H1 (cell line): ENCODE data around the gene TDP2. TPM values are rescaled to one million over a fixed set of nuclear protein-coding genes. Genes with fewer than 3 reads are reported as not detected.

Experiments used
- CTCF ChIA-PET: fragments of 300-600 bp; sonication (Branson Sonifier 250); formaldehyde crosslinking; loops from one replicate; lab custom pipeline; 2021; ENCODE audit not compliant: partially characterized antibody; lab: Charles Lee
- POLR2A ChIA-PET: fragments of 300-600 bp; sonication (Branson Sonifier 250); formaldehyde crosslinking; loops from one replicate; lab custom pipeline; 2021; ENCODE audit warnings: inconsistent platforms; ENCODE audit not compliant: partially characterized antibody; lab: Charles Lee
- DNase-seq, 2 experiments: peaks; one replicate each; pipeline versions ENCODE4 v3.0.0 to v3.0.0-alpha.2; 2010 to 2022; ENCODE audit warnings: low spot score in 2 of 2, low read depth in 1 of 2, mixed read lengths in 1 of 2
- FAIRE-seq: peaks from 2 replicates; lab custom pipeline; 2011; peaks lifted over from hg19 to GRCh38; lab: Jason Lieb, UNC
- H2AFZ ChIP-seq: 2 replicates; pipeline ENCODE4 v1.8.1; 2012; ENCODE audit warnings: low read length, inconsistent platforms
- H2AK5ac ChIP-seq: 2 replicates; pipeline ENCODE4 v1.6.1; 2013; ENCODE audit warnings: low read depth, low read length
- H2BK120ac ChIP-seq: replicated peaks from 2 replicates; pipeline ENCODE3; 2013; ENCODE audit warnings: low read depth, low read length, inconsistent platforms
- H2BK12ac ChIP-seq: 2 replicates; pipeline ENCODE4 v1.6.1; 2013; ENCODE audit warnings: low read depth, low read length
- H2BK15ac ChIP-seq: 2 replicates; pipeline ENCODE4 v1.6.1; 2013; ENCODE audit warnings: low read length
- H2BK20ac ChIP-seq: 2 replicates; pipeline ENCODE4 v1.6.1; 2013; ENCODE audit warnings: low read length
- H2BK5ac ChIP-seq: 2 replicates; pipeline ENCODE4 v1.6.1; 2013; ENCODE audit warnings: low read depth, low read length
- H3K14ac ChIP-seq: 2 replicates; pipeline ENCODE4 v1.6.1; 2013; ENCODE audit warnings: inconsistent platforms; ENCODE audit not compliant: insufficient read length
- H3K18ac ChIP-seq: 2 replicates; pipeline ENCODE4 v1.6.1; 2013; ENCODE audit warnings: low read length; ENCODE audit errors: extremely low read depth
- H3K23ac ChIP-seq: 2 replicates; pipeline ENCODE4 v1.6.1; 2013; ENCODE audit warnings: inconsistent platforms; ENCODE audit not compliant: insufficient read length
- H3K23me2 ChIP-seq: 2 replicates; pipeline ENCODE4 v1.6.1; 2013; ENCODE audit warnings: low read depth, low read length
- H3K27ac ChIP-seq: 2 replicates; pipeline ENCODE4 v1.6.1; 2011; ENCODE audit warnings: low read depth, low read length, inconsistent platforms
- H3K27me3 ChIP-seq, 4 experiments: replicated peaks in 1 of 4; 1 replicate in 1 of 4; 2 replicates in 3 of 4; pipeline versions ENCODE4 v1.6.1 to v1.8.1; 2011 to 2013; ENCODE audit warnings: low read length in 3 of 4, mild to moderate bottlenecking in 3 of 4, inconsistent platforms in 2 of 4, mixed read lengths in 2 of 4, moderate library complexity in 1 of 4; ENCODE audit not compliant: control insufficient read depth in 3 of 4, insufficient read depth in 3 of 4; ENCODE audit errors: extremely low read depth in 1 of 4
- H3K36me3 ChIP-seq, 4 experiments: 2 replicates each; pipeline versions ENCODE4 v1.6.1 to v1.8.1; 2011 to 2013; ENCODE audit warnings: mild to moderate bottlenecking in 4 of 4, low read length in 3 of 4, moderate library complexity in 2 of 4, control low read depth in 1 of 4, inconsistent platforms in 1 of 4; ENCODE audit not compliant: insufficient read depth in 4 of 4, control insufficient read depth in 2 of 4
- H3K4ac ChIP-seq: replicated peaks from 2 replicates; pipeline ENCODE3; 2013; ENCODE audit warnings: low read length, low read depth, mixed read lengths, inconsistent platforms; ENCODE audit not compliant: insufficient read length
- H3K4me1 ChIP-seq, 4 experiments: replicated peaks in 1 of 4; 1 replicate in 1 of 4; 2 replicates in 3 of 4; pipeline versions ENCODE4 v1.6.1 to v1.8.1; 2011 to 2013; ENCODE audit warnings: low read length in 3 of 4, inconsistent platforms in 2 of 4, mixed read lengths in 1 of 4; ENCODE audit not compliant: insufficient read depth in 4 of 4, control insufficient read depth in 3 of 4
- H3K4me2 ChIP-seq, 2 experiments: 2 replicates each; pipeline versions ENCODE4 v1.6.1 to v1.8.1; 2011 to 2013; ENCODE audit warnings: low read depth in 2 of 2, low read length in 2 of 2, control low read depth in 1 of 2, inconsistent platforms in 1 of 2, mild to moderate bottlenecking in 1 of 2; ENCODE audit not compliant: insufficient read depth in 1 of 2
- H3K4me3 ChIP-seq, 4 experiments: fragments of 200-600, 300-600 bp in 1 of 4; sonication (generic), shearing (Covaris generic), sonication (Bioruptor Twin) in 1 of 4; 2 replicates each; pipeline versions ENCODE4 v1.5.1 to v1.8.1; 2011 to 2016; ENCODE audit warnings: low read length in 4 of 4, low read depth in 3 of 4, control low read depth in 2 of 4, inconsistent platforms in 2 of 4, mild to moderate bottlenecking in 2 of 4, mixed read lengths in 1 of 4, moderate library complexity in 1 of 4; ENCODE audit not compliant: insufficient read depth in 2 of 4; ENCODE audit errors: extremely low read depth in 1 of 4
- H3K56ac ChIP-seq: replicated peaks from 2 replicates; pipeline ENCODE3; 2013; ENCODE audit warnings: low read depth, mild to moderate bottlenecking, mixed read lengths, low read length, inconsistent platforms; ENCODE audit not compliant: insufficient read length
- H3K79me1 ChIP-seq: 2 replicates; pipeline ENCODE4 v1.6.1; 2013; ENCODE audit warnings: low read depth, low read length, control low read depth
- H3K79me2 ChIP-seq, 2 experiments: 2 replicates each; pipeline versions ENCODE4 v1.6.1 to v1.8.1; 2012 to 2013; ENCODE audit warnings: low read length in 2 of 2, mild to moderate bottlenecking in 2 of 2, inconsistent platforms in 1 of 2; ENCODE audit not compliant: insufficient read depth in 2 of 2, control insufficient read depth in 1 of 2
- H3K9ac ChIP-seq, 4 experiments: replicated peaks in 1 of 4; 1 replicate in 1 of 4; 2 replicates in 3 of 4; pipeline versions ENCODE4 v1.6.1 to v1.8.1; 2011 to 2013; ENCODE audit warnings: low read depth in 3 of 4, low read length in 3 of 4, control low read depth in 2 of 4, mild to moderate bottlenecking in 2 of 4, moderate library complexity in 2 of 4, inconsistent platforms in 1 of 4; ENCODE audit errors: extremely low read depth in 1 of 4
- H3K9me3 ChIP-seq, 2 experiments: 2 replicates each; pipeline versions ENCODE4 v1.6.1 to v1.8.1; 2012 to 2013; ENCODE audit warnings: mild to moderate bottlenecking in 2 of 2, moderate library complexity in 2 of 2, control low read depth in 1 of 2, inconsistent platforms in 1 of 2, low read depth in 1 of 2, low read length in 1 of 2, mixed read lengths in 1 of 2; ENCODE audit not compliant: insufficient read depth in 2 of 2
- H4K20me1 ChIP-seq, 2 experiments: replicated peaks in 1 of 2; 2 replicates each; pipeline versions ENCODE3 to v1.8.1; 2011 to 2013; ENCODE audit warnings: inconsistent platforms in 2 of 2, low read length in 2 of 2, mild to moderate bottlenecking in 1 of 2; ENCODE audit not compliant: insufficient read depth in 2 of 2, control insufficient read depth in 1 of 2
- H4K5ac ChIP-seq: 2 replicates; pipeline ENCODE4 v1.6.1; 2013; ENCODE audit warnings: low read length, low read depth, mixed read lengths, inconsistent platforms; ENCODE audit not compliant: insufficient read length
- H4K8ac ChIP-seq: 2 replicates; pipeline ENCODE4 v1.8.0; 2013; ENCODE audit warnings: mild to moderate bottlenecking, moderate library complexity, low read length, inconsistent platforms; ENCODE audit not compliant: insufficient read depth; ENCODE audit errors: extremely low read depth
- H4K91ac ChIP-seq: replicated peaks from 2 replicates; pipeline ENCODE3; 2013; ENCODE audit warnings: low read length, mixed read lengths, inconsistent platforms; ENCODE audit not compliant: insufficient read length
- ASH2L ChIP-seq: fragments of 200-600, 300-600 bp; sonication (generic); IDR thresholded peaks from one replicate; pipeline ENCODE4 v1.7.1; 2017; ENCODE audit warnings: low read length
- BACH1 ChIP-seq: IDR thresholded peaks from 2 replicates; pipeline ENCODE4 v1.6.1; 2012; ENCODE audit warnings: low read length, improper control_type of control experiment
- CBX8 ChIP-seq: fragments of 300-800, 300-1000 bp; sonication (generic); IDR thresholded peaks from 2 replicates; pipeline ENCODE4 v1.7.1; 2016; ENCODE audit warnings: low read depth, low read length, borderline replicate concordance
- CTBP2 ChIP-seq: IDR thresholded peaks from 2 replicates; pipeline ENCODE4 v1.7.0; 2011; ENCODE audit warnings: borderline replicate concordance, mild to moderate bottlenecking, moderate library complexity, mixed read lengths, low read length; ENCODE audit not compliant: insufficient read depth, insufficient read length
- KDM5A ChIP-seq: fragments of 200-600 bp; IDR thresholded peaks from 2 replicates; pipeline ENCODE4 v1.7.1; 2012; ENCODE audit warnings: mild to moderate bottlenecking, low read length, inconsistent platforms, mixed read lengths
- POLR2A ChIP-seq, 2 experiments: IDR thresholded peaks; 1 replicate in 1 of 2; 2 replicates in 1 of 2; pipeline ENCODE4 v1.6.1; 2011; ENCODE audit warnings: low read depth in 2 of 2, low read length in 2 of 2, mild to moderate bottlenecking in 2 of 2; ENCODE audit errors: control extremely low read depth in 1 of 2
- RAD21 ChIP-seq, 2 experiments: IDR thresholded peaks in 1 of 2; conservative IDR thresholded peaks in 1 of 2; 2 replicates each; pipeline ENCODE4 v1.6.1; 2011; ENCODE audit warnings: low read depth in 2 of 2, low read length in 2 of 2, improper control_type of control experiment in 1 of 2, inconsistent platforms in 1 of 2, mild to moderate bottlenecking in 1 of 2, moderate library complexity in 1 of 2
- RNF2 ChIP-seq: fragments of 200-900, 300-1000 bp; sonication (generic); IDR thresholded peaks from 2 replicates; pipeline ENCODE4 v1.7.1; 2016; ENCODE audit warnings: borderline replicate concordance, low read depth, mild to moderate bottlenecking, antibody characterized with exemption, low read length; ENCODE audit not compliant: poor library complexity, severe bottlenecking; ENCODE audit errors: missing control alignments
- RXRA ChIP-seq: IDR thresholded peaks from 2 replicates; pipeline ENCODE4 v1.6.1; 2011; ENCODE audit warnings: low read depth, mild to moderate bottlenecking, low read length, moderate library complexity; ENCODE audit not compliant: insufficient read depth
- SIRT6 ChIP-seq: IDR thresholded peaks from one replicate; pipeline ENCODE4 v1.7.1; 2012; ENCODE audit warnings: low read length, inconsistent platforms
- TAF1 ChIP-seq: IDR thresholded peaks from 2 replicates; pipeline ENCODE4 v1.6.1; 2011; ENCODE audit warnings: mild to moderate bottlenecking, low read depth, low read length
- TEAD4 ChIP-seq: IDR thresholded peaks from 2 replicates; pipeline ENCODE4 v1.6.1; 2012; ENCODE audit warnings: low read depth, low read length, inconsistent platforms, mixed read lengths
- YY1 ChIP-seq: IDR thresholded peaks from 2 replicates; pipeline ENCODE4 v1.6.1; 2011; ENCODE audit warnings: low read depth, mild to moderate bottlenecking, low read length
- WGBS, 2 experiments: shearing (Covaris generic) in 1 of 2; methylation state at CpG; one replicate each; pipeline versions ENCODE4 v1.1.6 to v1.1.7; 2013 to 2015; ENCODE audit warnings: low lambda C conversion rate in 2 of 2, mixed read lengths in 2 of 2, inconsistent platforms in 1 of 2, low coverage in 1 of 2, missing lambda C conversion rate in 1 of 2; ENCODE audit not compliant: insufficient replicate concordance in 2 of 2, insufficient coverage in 1 of 2, insufficient read length in 1 of 2; ENCODE audit errors: extremely low coverage in 1 of 2, missing lambda C conversion rate in 1 of 2; 5-methylcytosine and 5-hydroxymethylcytosine counted together
- polyA plus RNA-seq, 7 experiments: library from polyadenylated mRNA; depleted of rRNA in 3 of 7; stranded (reverse) in 5 of 7; unstranded in 2 of 7; fragments of >200 nt in 5 of 7; fragments of 200-250 nt in 2 of 7; gene quantifications; 1 replicate in 5 of 7; 2 replicates in 1 of 7; 4 replicates in 1 of 7; pipeline versions ENCODE4 v1.2.1 to v1.2.3, GENCODE V29; 2011 to 2013; ENCODE audit warnings: missing spikeins in 2 of 7, mixed read lengths in 2 of 7
- total RNA-seq: library from RNA; stranded (reverse); fragmentation: NEBNext Ultra II Directional; extraction: Animal tissue kit (Norgen Biotek cat#: 25700); gene quantifications from 2 replicates; pipeline ENCODE4 v1.2.1, GENCODE V29; 2021

Gene TDP2
- total and polyA plus RNA-seq, 2 of the 8 experiments (the other 6 are each of a cell fraction or from before 2014, with no cell fraction given): 18.8 to 51.6 TPM

DNA sequence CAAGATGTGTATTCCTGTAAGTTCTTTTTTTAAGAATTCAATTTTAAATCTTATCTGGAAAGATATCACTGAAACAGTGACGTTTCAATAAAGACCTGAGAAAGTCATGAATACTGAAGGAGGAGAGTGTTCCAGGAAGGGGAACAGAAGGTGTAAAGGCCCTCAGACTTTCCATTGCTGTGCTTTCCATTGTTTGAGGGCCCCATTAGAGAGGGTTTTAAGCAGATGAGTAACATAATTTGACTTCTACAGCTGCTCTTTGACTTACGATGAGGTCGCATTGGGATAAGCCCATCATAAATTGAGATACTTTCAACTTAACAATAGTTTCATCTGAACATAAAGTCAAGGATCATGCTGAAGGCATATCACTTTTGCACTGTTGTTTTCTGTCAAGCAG is 24.9 kb upstream of the TDP2 start:
- Histone ChIP-seq H4K20me1 (no peaks in the 10 kb centered on the region), H2BK20ac (no peak overlapping the region), H2BK12ac (no peak overlapping the region), H3K79me2 (no peaks in the 10 kb centered on the region), H3K9me3 (no peaks in the 10 kb centered on the region), H3K27ac (no peak overlapping the region), H2AFZ (no peak overlapping the region), H3K36me3 (peaks cover 0 to 3% (median 0%) of the 10 kb centered on the region in 4 experiments; a peak in 1 of 8 replicates), H4K8ac (no peak overlapping the region), H2BK5ac (no peak overlapping the region), H3K18ac (no peak overlapping the region)
- no peak for DNase-seq
- no peak for TF ChIP-seq KDM5A
- TF ChIP-seq CBX8: no peak
- TF ChIP-seq RXRA: no peak
- no peak for TF ChIP-seq POLR2A (IDR thresholded peaks at IDR 0.05; ENCODE audit: control extremely low read depth in 1 of 2, low read depth in 2 of 2, low read length in 2 of 2)
- TF ChIP-seq BACH1: no peak
- TF ChIP-seq ASH2L: no peak
- TF ChIP-seq YY1: no peak
- no peak for TF ChIP-seq SIRT6
- no peak for TF ChIP-seq CTBP2
- no peak for TF ChIP-seq RAD21 (IDR thresholded peaks at IDR 0.05 in 1 of 2, conservative IDR thresholded peaks at IDR 0.05 in 1 of 2; ENCODE audit: low read depth in 2 of 2, low read length in 2 of 2)
- TF ChIP-seq TEAD4: no peak
- TF ChIP-seq RNF2: no peak
- TF ChIP-seq TAF1: no peak
- TF ChIP-seq, all 59 proteins: peak for 0
- no peak overlapping the region for H3K56ac ChIP-seq
- WGBS, 2 experiments: 83% methylated on average over 3 of the region's 3 CpGs; no CpG with 5 or more reads in 1 of the 2 experiments
- no peak for FAIRE-seq
- H2BK120ac ChIP-seq: no peak overlapping the region
- H3K9ac ChIP-seq: no peak overlapping the region
- H4K91ac ChIP-seq: no peak overlapping the region
- no peak overlapping the region for H3K4me3 ChIP-seq
- no peak overlapping the region for H3K4me2 ChIP-seq
- no peak overlapping the region for H3K4ac ChIP-seq
- no peaks in the 10 kb centered on the region for H3K23me2 ChIP-seq
- no peak overlapping the region for H2BK15ac ChIP-seq
- CTCF ChIA-PET: interaction anchor here (0.8 to 2.6 kb wide), 2 partner anchors 90 to 167 kb away, joined by 3 to 11 read pairs; no protein-coding TSS in a partner anchor
- H3K27me3 ChIP-seq: no peaks in the 10 kb centered on the region
- H4K5ac ChIP-seq: no peak overlapping the region
- H3K79me1 ChIP-seq: no peaks in the 10 kb centered on the region
- H3K23ac ChIP-seq: no peak overlapping the region
- H3K14ac ChIP-seq: no peak overlapping the region
- H3K4me1 ChIP-seq: peaks cover 0 to 3% (median 0%) of the 10 kb centered on the region in 4 experiments; a peak in 1 of 7 replicates
- H2AK5ac ChIP-seq: no peak overlapping the region
- POLR2A ChIA-PET: interaction anchor here (0.9 to 2.5 kb wide), 3 partner anchors 10 to 111 kb away, joined by 3 to 10 read pairs (median 5); no protein-coding TSS in a partner anchor
